22Rv1 (cell line): ENCODE results near the gene PPM1H.

Source experiments
- H3K27ac ChIP-seq: fragments of 450-650 bp; 2 replicates; pipeline ENCODE4 v1.5.1; 2017
- ZFX ChIP-seq: fragments of 450-650 bp; IDR thresholded peaks from 2 replicates; pipeline ENCODE4 v1.6.1; 2017; ENCODE audit warnings: antibody characterized with exemption, borderline replicate concordance
- TF ChIP-seq, protein P1 (sequence below): fragments of 450-650 bp; IDR thresholded peaks from 2 replicates; pipeline ENCODE4 v1.5.1; 2017; ENCODE audit warnings: mild to moderate bottlenecking

PPM1H gene

DNA sequence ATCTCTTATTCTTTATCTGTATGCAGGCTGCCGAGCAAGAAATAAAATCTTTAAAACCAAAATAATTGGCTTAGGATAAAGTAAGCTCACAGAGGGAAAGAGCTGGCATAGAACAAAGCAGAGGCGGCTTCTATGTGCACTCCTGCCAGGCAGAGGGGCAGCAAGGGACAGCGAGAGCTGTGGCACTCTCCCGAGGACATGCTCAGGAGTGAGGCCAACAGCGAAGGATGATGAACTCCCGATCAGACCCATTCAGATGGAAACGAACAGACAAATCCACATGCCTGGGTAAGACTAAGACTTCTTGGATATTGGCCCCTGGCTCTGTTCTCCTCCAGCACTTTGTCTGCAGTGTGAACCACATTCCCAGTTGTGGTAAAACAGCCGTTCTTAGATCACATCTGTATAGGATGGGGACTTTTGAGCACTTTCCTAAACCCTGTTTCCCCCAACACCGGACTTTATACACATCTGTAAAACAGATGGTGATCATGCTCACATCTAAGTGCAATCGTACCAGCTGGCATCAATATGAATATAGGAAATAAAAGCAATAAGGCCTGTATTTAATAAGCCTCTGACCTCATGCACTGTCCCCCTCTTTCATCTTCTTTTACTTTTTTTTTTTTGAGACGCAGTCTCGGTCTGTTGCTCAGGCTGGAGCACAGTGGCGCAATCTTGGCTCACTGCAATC, 134.1 kb downstream of the PPM1H start:
- no peak overlapping the region for H3K27ac ChIP-seq

DNA sequence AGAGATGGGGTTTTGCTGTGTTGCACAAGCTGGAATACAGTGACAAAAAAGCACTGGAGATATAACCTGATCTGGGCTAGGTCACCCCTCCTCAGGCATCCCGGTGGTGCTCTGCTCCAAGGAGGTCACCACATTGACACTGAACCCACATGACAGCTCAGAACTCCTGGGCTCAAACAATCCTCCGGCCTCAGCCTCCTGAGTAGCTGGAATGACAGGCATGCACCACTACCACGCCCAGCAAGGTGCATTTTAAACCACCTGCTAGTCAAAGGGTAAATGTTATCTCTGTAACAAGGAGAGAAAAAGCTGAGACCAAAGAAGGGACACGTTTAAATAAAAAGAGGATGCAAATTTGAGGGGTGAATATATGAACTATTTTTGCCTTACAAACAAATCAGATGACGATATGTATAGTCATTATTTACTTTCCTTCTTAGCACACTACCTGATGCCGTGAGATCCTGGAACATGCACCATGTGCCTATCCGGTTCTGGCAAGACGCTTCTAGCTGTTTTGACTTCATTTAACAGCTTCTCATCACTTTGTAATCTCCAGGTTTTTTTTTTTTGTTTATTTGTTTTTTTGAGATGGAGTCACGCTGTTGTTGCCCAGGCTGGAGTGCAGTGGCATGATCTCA, 135.1 kb downstream of the PPM1H start:
- TF ChIP-seq ZFX: no peak
- TF ChIP-seq, protein P1, sequence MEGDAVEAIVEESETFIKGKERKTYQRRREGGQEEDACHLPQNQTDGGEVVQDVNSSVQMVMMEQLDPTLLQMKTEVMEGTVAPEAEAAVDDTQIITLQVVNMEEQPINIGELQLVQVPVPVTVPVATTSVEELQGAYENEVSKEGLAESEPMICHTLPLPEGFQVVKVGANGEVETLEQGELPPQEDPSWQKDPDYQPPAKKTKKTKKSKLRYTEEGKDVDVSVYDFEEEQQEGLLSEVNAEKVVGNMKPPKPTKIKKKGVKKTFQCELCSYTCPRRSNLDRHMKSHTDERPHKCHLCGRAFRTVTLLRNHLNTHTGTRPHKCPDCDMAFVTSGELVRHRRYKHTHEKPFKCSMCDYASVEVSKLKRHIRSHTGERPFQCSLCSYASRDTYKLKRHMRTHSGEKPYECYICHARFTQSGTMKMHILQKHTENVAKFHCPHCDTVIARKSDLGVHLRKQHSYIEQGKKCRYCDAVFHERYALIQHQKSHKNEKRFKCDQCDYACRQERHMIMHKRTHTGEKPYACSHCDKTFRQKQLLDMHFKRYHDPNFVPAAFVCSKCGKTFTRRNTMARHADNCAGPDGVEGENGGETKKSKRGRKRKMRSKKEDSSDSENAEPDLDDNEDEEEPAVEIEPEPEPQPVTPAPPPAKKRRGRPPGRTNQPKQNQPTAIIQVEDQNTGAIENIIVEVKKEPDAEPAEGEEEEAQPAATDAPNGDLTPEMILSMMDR: no peak
- no peak overlapping the region for H3K27ac ChIP-seq

More for the DNA sequence above, 134.1 kb downstream of the PPM1H start:
- TF ChIP-seq, protein P1: no peak
- TF ChIP-seq ZFX: no peak

DNA sequence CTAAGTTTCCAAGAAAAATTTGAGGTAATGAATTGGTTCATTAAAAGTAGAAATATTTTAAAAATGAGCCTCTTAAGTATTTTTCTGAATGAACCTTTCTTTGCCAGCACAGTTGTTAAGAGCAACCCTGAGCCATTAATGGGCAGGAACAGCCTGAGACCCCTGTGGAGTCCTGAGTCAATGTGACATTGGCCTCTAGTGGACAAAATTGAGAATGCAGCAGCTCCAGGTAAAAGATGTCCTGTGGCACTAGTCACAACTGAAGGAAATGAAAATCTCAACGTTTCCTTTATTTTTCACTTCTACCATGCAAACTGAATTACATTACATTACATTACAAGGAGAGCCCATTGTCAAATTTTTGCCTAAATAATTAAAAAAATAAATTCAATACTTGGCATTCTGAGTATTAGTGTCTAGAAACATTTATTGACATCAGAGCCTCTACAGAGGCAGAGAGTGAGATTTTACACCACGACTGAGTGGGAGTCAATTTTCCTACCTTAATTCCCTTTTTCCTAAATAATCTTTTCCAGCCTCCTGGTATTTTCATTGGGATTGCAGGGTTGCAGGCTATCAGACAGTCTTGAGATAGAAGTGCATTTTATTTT, 135.7 kb downstream of the PPM1H start:
- no peak overlapping the region for H3K27ac ChIP-seq
- TF ChIP-seq ZFX: no peak
- TF ChIP-seq, protein P1: peak; percentile 99

DNA sequence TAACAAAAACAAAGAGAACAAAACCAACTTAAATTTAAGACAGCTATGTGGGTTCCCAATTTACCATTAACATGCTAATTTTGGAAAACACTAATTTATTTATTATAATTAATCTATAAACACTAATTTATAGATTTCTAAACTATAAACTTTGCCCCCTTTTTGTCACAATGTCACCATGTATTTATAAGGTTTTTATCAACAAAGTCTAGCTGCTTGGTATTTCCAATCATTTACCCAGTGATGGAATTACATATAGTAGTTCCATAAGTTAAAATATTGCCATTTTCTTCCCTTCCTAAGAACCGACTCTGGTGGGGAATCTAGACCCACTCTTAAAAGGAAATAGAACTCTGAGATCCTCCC, 140.7 kb downstream of the PPM1H start:
- H3K27ac ChIP-seq: no peak overlapping the region
- TF ChIP-seq, protein P1: peak; percentile 69
- TF ChIP-seq ZFX: no peak

DNA sequence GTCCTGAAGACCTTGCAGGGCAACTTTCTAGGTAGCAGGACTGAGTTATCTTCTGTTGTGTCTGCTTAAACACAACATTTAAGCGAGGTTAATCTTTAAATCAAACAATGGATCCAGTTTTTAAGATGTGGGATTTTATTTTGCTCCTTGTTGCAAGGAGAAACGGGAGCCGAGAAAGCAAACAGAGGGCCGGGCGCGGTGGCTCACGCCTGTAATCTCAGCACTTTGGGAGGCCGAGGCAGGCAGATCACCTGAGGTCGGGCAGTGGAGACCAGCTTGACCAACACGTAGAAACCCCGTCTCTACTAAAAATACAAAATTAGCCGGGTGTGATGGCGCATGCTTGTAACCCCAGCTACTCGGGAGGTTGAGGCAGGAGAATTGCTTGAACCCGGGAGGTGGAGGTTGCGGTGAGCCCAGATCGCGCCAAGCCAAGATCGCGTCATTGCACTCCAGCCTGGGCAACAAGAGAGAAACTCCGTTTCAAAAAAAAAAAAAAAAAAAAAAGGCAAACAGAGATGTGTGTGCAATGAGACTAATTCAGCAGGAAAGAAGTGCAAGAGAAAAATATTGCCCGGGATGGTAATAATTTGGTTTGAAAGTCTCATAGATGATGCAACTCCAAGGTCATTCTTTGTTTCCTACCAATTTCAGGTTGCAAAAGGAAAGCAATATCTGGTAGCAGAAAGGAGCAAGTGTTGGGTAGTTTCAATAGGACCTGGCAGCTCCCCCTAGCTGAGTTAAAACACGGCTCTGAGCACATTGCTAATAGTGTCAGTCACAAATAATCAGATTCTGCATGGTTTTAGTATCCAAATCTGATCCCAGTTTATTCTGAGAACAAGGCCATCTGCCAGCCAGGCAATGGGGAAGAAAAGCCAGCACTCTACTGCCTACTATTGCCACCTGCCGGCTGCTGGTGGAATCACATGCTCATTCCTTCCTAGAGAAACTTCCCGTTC, 141.4 kb downstream of the PPM1H start:
- TF ChIP-seq ZFX: no peak
- TF ChIP-seq, protein P1: peak; percentile 99
- no peak overlapping the region for H3K27ac ChIP-seq

DNA sequence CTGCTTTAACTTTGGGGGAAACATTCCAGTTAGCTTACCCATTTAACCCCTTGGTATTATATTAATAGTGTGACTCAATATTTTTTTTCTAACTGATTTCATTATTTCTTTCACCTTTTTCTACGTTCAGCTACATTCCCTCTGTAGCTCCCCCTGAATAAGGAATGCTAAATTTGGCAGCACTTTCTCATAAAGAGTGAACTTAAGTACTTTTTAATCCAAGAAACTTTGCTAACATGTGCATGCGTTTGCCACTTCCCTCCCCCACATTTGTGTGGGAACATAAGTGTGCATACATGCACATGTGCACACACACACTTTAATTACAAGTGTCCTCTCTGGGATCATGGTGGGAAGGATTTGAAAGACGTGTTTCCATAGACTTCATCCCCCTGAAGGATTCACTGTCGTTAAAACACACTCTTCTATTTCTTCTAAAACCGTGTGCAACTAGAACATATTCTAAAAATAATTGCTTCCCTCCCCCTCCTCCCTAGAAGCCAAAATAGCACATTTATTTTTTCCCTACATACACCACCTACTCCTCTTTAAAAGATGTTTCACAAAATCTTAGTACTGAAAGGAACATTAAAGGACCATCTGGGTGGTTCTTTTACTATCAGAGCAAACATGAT, 142.6 kb downstream of the PPM1H start:
- H3K27ac ChIP-seq: no peak overlapping the region
- TF ChIP-seq ZFX: no peak
- TF ChIP-seq, protein P1: no peak
